ENCODE results near the gene GPHN.

The GPHN gene

DNA sequence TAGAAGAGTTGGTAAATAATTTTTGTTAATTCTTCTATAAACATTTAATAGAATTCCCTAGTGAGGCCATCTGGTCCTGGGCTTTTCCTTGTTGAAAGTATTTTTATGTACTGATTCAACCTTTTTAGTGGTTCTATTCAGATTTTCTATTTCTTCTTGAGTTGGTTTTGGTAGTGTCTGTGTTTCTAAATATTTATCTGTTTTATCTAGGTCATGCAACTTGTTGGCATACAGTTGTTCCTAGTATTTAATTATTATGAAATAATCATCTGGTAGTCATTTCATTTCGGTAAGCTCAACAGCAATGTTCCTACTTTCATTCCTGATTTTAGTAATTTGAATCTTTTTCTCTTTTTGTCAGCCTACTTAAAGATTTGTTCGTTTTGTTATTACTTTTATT is 447.2 kb downstream of the GPHN start:
- no peak for DNase-seq (ENCODE audit: low read depth in 2 of 2)

DNA sequence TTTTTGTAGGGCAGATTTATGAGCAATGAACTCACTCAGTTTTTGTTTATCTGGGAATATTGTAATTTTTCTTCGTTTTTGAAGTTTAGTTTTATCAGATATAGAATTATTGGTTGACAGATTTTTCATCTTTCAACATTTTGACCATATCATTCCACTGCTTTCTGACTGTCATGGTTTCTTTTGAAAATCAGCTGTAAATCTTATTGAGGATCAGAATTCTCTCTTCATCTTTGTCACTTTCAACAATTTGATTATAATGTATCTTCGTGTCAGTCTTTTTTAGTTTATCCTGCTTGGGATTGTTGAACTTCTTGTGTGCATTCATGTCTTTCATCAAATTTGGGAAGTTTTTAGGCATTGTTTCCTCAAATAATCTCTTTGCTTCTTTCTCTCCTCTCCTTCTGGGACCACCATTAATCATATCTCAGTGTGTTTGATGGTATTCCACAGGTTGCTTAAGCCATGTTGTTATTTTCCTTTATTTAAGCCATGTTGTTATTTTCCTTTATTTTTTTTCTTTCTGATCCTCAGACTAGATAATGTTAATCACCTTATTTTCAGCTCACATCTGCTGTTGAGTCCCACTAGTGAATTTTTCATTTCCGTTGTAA is 451.6 kb downstream of the GPHN start:
- no peak for DNase-seq (ENCODE audit: low read depth in 2 of 2)

- DNase-seq (ENCODE audit: low read depth in 2 of 2): no peak
Observed at GRCh38 chr14:66965831-66966230, 457.9 kb downstream of the GPHN start.

- DNase-seq (ENCODE audit: low read depth in 2 of 2): no peak
Observed at GRCh38 chr14:66972469-66972868, 464.5 kb downstream of the GPHN start.

DNA sequence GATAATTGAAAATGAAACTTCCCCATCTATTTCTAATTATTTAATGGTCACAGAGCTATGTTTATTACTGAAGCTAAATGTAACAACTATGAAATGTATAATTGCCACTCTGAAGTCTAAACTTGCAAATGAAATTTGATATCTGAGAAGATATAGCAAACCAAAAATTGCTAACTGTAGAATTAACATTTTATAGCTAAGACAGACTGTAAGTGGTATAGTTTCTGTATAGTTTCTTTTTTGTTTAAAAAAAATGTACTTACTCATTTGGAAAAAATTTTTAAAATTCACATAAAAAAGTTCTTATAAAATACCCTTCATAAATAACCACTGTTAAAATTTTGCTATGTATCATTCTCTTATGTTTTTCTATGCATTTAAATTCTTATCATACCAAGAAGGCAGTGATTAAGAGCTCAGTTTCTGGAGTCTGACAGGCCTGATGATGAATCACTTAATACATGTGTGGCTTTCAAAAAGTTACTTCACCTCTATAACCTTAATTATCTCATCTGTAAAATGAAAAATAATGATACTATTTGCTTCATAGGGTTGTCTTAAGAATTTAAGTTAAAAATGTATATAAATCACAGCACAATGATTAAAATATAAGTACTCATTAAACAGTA is 466.6 kb downstream of the GPHN start:
- DNase-seq (ENCODE audit: low read depth in 2 of 2): no peak

DNA sequence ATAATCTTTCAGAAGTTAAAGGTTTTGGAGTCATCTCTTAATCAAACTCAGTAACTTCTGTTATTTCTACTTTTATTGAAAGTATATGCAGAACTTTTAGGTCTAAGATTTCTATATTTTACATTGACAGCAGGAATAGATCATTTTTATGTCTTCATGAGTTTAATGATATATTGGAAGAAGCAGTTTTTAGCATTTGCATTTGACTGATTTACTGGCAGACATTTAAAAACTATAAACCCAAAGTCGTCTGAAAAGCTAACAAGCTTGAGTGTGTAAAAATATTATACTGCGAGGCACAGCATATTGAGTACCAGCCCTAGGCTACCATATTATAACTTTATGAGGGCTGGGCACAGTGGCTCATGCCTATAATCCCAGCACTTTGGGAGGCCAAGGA is 467.3 kb downstream of the GPHN start:
- no peak for DNase-seq (ENCODE audit: low read depth in 2 of 2)

DNA sequence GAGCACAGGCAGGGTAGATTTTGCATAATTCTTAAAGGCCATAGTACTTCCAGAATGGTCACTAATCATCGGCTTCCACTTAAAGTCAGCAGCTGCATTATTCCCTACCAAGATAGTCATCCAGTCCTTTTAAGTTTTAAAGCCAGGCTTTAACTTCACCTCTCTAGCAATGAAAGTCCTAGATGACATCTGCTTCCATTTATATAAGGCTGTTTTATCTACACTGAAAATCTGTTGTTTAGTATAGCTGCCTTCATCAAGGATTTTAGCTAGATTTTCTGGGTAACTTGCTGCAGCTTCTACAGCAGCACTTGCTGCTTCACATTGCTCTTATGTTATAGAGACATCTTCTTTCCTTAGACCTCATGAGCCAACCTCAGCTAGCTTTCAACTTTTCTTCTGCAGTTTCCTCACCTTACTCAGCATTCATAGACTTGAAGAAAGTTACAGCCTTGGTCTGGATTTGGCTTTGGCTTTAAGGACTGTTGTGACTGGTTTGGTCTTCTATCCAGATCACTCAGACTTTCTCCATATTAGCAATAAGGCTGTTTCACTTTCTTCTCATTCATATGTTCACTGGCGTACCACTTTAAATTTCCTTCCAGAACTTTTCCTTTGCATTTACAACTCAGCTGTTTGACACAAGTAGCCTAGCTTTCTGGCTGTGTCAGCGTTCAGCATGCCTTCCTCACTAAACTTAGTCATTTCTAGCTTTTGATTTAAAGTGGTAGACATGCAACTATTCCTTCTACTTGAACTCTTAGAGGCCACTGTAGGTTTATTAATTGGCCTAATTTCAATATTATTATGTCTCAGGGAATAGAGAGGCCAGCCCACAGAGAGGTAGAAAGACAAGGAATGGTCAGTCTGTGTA is 471.4 kb downstream of the GPHN start:
- no peak for DNase-seq (ENCODE audit: low read depth in 2 of 2)

DNA sequence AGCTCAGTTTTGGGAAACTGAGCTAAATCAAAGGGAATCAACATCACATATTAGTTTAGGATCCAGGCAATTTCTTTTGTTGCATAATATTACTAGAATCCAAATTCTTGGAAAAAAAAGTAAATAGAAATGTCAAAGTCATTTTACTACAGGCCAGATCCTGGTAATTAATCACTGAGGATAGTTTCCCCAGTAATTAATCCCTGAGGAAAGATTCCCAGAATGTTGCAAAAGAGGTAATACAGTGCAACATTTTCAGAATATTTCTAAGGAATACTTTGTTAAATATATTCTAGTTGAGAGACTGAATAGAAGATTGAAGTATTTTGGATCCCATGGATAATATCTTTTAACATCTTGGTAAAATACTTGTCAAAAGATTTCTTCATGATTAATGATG is 474.3 kb downstream of the GPHN start:
- DNase-seq (ENCODE audit: low read depth in 2 of 2): no peak

GRCh38 chr14:66992776-66993175 is 484.8 kb downstream of the GPHN start:
- DNase-seq (ENCODE audit: low read depth in 2 of 2): no peak

DNA sequence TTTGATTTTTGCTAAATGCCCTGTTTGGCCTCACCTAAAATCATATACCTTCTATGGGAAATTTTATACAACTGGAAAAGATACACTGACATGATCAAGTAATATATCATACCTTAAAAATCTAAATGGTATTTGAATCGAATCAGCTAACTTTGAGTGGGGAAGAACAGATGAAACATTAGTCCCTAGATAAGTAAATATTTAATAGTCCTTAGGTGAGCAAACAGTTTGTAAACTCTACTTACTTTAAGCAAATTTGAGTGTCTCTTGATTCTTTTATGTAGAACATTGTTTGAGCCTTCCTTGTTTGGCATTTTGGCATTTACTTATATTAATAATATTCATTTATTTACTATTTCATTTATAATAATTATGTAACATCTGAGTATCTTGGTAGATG is 485.6 kb downstream of the GPHN start:
- DNase-seq (ENCODE audit: low read depth in 2 of 2): no peak

- DNase-seq (ENCODE audit: low read depth in 2 of 2): no peak
Observed at GRCh38 chr14:66998013-66998412, 490.1 kb downstream of the GPHN start.

DNA sequence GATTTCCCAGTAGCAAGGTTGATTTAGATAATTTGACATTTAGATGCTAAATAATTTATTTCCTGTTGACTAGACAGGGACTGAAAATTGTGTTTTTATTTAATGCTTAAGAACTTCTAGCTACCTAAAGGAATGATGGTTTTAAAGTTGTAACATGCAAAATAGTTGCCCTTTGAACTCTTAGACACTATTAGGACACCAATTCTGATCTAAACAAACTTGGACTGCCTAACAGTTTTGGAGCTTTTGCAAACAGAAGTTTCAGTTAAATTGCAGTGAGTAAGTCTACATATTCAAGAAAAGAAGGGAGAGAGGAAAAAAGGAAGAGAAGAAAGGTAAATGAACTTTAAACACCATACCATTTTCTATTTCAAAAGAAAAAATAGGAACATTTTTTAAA is 492.0 kb downstream of the GPHN start:
- no peak for DNase-seq (ENCODE audit: low read depth in 2 of 2)

GRCh38 chr14:67002994-67003753 is 495.2 kb downstream of the GPHN start:
- no peak for DNase-seq (ENCODE audit: low read depth in 2 of 2)

DNA sequence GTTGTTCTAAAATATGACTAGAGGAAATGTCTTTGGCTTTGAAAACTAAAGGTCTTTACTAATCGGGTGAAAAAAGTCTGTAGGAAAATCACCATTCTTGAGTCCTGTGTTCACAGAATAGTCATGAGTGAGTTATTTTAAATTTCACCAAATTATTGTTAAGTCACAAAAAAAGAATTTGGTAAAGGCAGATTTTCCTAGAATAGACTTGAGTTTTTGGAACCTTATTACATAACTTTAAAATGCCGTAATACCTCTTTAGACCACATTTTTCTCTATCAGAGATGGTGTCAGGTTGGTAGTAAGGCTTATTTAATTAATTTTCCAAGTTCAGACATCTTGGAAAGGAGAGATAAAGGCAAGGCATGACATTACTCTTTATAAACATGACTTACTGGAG is 496.6 kb downstream of the GPHN start:
- DNase-seq (ENCODE audit: low read depth in 2 of 2): no peak

DNA sequence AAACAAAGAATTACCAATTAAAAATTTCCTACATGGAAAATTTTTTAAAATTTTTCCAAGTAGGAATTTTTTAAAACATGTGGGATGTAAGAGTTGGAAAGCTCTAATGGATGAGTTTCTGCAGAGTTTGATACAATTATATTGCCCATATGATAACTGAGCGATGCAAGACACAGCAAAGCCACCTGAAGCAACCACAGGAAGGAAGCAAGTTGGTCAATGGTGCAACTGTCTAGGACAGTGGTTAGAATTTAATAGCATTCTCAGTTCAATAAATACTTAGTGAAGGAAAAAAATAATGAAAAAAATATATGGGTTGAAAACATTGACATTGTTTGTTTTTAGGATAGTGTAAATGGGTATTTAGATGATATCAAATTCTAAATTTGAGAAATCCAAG is 502.7 kb downstream of the GPHN start:
- no peak for DNase-seq (ENCODE audit: low read depth in 2 of 2)

DNA sequence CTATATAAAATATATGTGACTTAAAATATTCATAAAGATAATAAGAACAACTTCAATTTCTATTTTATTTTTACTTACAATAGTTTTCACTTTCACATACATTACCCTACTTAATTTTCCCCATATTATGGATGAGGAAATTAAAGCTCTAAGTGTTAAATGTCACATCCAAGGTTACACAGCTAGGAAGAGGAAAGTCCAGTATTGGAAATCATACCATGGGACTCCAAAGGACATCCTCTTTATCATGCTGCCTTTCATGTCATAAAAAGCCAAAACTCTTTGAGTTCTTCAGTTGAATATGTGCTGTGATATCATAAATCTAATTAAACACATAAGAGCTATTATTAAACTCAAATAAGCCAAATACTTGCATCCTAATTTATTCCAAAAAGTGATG is 508.9 kb downstream of the GPHN start:
- no peak for DNase-seq (ENCODE audit: low read depth in 2 of 2)

GRCh38 chr14:67018720-67019119 is 510.8 kb downstream of the GPHN start:
- no peak for DNase-seq (ENCODE audit: low read depth in 2 of 2)

DNA sequence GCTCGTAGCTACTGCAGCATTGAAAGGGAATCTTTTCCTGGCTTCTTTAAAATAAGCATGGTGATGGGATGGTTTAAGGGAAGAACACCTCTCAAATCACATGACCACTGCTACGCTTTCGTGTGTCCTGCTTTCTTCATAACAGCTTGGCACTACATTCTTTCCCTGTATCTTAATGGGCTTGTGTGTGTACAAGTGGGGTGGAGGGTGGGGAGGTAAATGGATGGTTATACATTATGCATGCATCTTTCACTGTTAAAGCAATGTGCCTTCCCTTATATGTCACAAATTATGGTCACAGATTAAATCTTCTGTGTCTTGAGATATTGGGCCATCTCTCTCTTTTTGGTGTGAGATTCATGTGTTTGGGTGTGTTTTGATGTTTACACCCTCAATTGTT is 511.8 kb downstream of the GPHN start:
- no peak for DNase-seq (ENCODE audit: low read depth in 2 of 2)

GRCh38 chr14:67031920-67032774 is 524.2 kb downstream of the GPHN start:
- DNase-seq (ENCODE audit: low read depth in 2 of 2): no peak

DNA sequence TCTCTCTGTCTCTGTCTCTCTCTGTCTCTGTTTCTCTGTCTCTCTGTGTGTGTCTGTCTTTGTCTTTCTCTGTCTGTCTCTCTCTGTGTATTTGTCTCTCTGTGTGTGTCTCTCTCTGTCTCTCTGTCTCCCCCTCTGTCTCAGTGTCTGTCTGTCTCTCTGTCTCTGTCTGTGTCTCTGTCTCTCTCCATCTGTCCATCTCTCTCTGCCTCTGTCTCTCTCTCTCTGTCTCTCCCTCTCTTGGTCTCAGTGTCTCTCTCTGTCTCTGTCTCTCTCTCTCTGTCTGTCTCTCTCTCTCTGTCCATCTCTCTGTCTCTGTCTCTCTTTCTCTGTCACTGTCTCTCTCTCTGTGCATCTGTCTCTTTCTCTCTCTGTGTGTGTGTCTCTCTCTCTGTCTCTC is 537.5 kb downstream of the GPHN start:
- DNase-seq (ENCODE audit: low read depth in 2 of 2): no peak

- no peak for DNase-seq (ENCODE audit: low read depth in 2 of 2)
Observed at GRCh38 chr14:67050896-67051295, 542.9 kb downstream of the GPHN start.

All from stimulated activated CD4-positive, alpha-beta T cell treated with anti-CD3 and anti-CD28 coated beads, Interleukin-12 subunit alpha, Interleukin-12 subunit beta, amount 100 ng/mL, for 24 hours (primary cell).